ENCODE results near the gene EMP1.

EMP1 gene

DNA sequence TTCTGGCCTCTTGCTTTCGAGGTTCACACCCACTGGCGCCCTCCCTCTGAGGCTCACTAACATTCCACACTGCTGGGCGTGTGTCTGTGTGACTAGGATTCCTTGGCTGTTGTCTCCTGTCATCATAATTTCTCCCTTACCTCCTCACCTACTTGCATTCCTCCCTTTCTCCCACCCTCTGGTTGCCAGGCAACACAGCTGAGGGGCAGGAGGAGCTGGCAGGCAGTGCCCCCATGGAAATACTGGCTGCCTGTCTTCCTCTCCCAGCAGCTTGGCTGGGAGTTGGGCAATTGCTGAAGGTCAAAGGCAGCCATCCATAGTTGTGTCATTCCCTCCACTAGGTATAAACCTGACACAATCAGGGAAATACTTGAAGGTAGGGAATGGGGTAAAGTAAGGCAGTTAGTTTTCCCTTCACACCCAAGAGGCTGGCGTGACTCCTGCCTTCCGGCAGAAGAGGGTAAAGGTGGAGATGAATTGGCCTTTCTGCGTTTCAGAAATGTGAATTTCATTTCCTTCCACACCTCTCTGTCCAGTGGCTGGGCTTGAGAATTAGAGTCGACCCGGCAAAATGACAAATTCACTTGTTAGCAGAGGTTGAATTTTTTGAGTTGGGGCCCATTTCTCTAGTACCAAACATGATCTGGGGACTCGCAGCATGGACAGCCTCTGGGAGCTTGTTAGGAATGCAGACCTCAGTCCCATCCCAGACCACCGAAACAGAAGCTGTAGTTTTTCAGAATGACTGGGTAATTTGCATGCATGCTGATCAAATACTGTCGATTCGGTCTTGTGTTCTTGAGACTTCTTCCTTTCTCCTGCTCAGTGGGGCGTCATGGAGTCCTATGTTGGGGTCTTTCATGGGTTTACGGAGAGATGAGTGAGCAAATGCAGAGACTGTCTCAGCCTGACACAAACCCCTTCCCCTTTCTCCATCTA lies 24.3 kb upstream of the EMP1 start:
- TF ChIP-seq, protein P1, sequence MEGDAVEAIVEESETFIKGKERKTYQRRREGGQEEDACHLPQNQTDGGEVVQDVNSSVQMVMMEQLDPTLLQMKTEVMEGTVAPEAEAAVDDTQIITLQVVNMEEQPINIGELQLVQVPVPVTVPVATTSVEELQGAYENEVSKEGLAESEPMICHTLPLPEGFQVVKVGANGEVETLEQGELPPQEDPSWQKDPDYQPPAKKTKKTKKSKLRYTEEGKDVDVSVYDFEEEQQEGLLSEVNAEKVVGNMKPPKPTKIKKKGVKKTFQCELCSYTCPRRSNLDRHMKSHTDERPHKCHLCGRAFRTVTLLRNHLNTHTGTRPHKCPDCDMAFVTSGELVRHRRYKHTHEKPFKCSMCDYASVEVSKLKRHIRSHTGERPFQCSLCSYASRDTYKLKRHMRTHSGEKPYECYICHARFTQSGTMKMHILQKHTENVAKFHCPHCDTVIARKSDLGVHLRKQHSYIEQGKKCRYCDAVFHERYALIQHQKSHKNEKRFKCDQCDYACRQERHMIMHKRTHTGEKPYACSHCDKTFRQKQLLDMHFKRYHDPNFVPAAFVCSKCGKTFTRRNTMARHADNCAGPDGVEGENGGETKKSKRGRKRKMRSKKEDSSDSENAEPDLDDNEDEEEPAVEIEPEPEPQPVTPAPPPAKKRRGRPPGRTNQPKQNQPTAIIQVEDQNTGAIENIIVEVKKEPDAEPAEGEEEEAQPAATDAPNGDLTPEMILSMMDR (conservative IDR thresholded peaks at IDR 0.05; ENCODE audit: low read depth, low read length) = no peak
- peak; percentile 62 for DNase-seq (ENCODE audit: low read depth)
- H3K4me3 ChIP-seq (ENCODE audit: low read depth, low read length) = no peak overlapping the region

DNA sequence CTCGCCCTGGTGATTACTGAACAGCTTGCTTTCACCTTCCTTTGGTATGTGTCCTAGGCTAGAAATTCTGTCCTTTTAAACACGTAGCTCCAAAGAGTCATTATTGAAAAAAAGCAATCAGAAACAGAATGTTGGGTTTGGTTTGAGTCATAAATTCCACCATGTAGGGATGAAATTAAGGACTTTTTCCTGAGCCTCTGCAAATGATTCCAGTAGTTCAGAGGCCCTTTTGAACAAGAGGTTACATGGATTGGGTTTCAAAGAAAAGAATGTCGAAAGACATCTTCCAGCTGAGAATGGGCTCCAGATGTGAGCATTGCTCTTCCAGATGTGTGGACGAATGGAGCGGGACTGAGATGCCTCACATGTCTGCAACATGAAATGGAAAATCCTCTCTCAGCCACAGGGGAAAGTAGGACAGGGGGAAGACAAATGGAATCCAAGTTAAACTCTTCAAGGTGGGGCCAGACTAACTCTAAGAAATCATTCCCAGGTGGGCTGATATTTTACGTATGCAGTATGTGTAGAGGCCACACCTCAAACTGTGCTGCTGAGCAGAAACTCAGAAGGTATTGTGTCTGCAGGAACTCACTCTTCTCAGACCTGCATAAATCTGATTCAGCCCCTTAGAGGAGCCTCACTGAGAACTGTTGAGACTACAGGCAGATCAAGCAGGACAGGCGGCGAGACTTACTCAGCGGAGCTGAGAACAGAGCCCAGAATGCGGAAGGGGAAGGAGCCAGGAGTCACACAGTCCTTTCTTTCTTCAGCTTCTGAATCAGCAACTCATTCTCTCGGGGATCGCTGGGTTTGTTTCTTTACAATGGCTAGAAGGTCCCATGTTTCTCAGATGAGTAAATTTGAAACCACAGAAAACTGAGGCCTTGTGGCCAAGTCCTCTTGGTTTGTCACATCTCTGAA lies 23.3 kb upstream of the EMP1 start:
- peak; percentile 94 for DNase-seq (ENCODE audit: low read depth)
- no peak overlapping the region for H3K4me3 ChIP-seq (ENCODE audit: low read depth, low read length)
- TF ChIP-seq, protein P1 (conservative IDR thresholded peaks at IDR 0.05; ENCODE audit: low read depth, low read length) = no peak

DNA sequence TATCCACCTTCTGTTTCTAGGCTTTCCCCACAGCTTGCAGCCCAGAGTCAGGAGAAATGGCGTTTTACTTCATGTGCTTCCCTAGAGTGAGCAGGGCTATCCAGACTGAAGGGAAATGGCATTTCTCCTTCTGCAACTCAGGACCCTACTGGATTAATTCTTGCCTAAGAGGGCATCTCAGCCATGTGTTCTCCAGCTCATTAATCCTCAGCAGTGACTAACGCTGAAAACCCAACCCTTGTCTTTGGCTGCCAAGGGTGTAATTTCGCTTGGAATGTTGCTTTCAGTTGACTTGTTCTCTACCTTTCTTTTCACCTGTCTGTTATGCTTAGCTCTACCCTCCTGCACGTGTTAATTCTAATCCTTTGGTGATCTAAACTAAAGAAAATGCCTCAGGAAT lies 21.0 kb upstream of the EMP1 start:
- no peak for DNase-seq (ENCODE audit: low read depth)
- no peak overlapping the region for H3K4me3 ChIP-seq (ENCODE audit: low read depth, low read length)
- TF ChIP-seq, protein P1 (conservative IDR thresholded peaks at IDR 0.05; ENCODE audit: low read depth, low read length) = no peak

DNA sequence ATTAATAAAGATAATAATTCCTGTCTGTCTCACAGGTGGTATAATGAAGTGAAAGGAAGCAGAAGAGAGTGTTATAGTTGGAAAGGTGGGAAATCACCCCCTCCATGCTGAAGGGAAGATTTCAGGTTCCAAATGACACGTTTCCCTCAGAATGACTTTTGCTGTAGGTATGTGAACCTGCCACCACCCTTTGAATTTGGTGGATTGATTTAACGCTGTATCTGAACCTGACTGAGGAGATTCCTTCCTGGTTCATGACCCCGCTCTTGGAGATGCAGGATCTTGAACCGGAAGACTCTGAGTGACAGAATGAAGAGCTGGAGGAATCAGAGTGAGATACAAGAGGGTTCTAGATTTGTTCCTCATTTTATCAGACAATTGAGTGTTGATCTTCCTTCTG lies 20.3 kb upstream of the EMP1 start:
- TF ChIP-seq, protein P1 (conservative IDR thresholded peaks at IDR 0.05; ENCODE audit: low read depth, low read length) = no peak
- no peak overlapping the region for H3K4me3 ChIP-seq (ENCODE audit: low read depth, low read length)
- DNase-seq (ENCODE audit: low read depth) = no peak

DNA sequence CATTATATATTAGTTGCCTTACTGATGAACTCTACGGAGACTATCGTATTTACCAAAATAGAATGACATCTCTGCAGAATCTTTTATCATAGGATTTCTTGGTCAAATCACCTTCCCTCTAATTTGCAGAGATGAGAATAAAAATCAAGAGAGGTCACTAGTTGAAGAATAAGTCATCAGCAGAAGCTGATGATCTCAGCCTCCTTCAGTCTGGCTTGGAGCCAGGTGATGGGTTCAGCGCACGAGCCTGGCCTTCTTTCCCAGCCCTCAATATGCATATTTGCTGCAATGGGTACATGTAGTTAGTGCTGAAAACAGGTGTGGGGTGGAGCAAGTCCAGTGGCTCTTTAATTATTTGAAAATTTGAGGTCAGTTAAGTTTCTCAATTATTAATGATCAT lies 19.2 kb upstream of the EMP1 start:
- no peak overlapping the region for H3K4me3 ChIP-seq (ENCODE audit: low read depth, low read length)
- TF ChIP-seq, protein P1 (conservative IDR thresholded peaks at IDR 0.05; ENCODE audit: low read depth, low read length) = no peak
- DNase-seq (ENCODE audit: low read depth) = no peak

DNA sequence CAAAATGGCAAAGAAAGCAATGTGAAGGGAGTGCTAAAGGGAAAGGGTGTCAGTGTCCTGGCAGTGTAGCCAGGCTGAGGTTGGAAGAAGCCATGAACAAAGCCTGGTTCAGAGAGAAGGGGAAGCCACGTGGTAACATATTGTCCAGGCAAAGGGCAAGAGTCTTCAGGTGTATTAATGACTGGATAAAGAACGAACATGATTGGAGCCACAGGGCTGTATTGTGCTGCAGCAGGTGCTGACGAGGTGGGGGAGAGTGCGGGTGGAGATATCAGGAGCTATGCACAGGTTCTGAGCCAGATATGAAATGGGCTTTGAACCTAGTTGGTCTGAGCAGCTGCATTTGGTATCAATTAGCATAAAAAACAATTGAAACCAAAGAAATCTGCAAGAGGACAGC lies 18.6 kb upstream of the EMP1 start:
- TF ChIP-seq, protein P1 (conservative IDR thresholded peaks at IDR 0.05; ENCODE audit: low read depth, low read length) = no peak

More for the DNA sequence above, 18.6 kb upstream of the EMP1 start:
- DNase-seq (ENCODE audit: low read depth) = no peak
- no peak overlapping the region for H3K4me3 ChIP-seq (ENCODE audit: low read depth, low read length)
